ENCODE measurements around the gene BCL2.

BCL2 gene

GRCh38 chr18:63135101-63135500 is 184.5 kb downstream of the BCL2 start:
- DNase-seq = no peak

- no peak for DNase-seq
Measured at GRCh38 chr18:63132819-63133200, 186.8 kb downstream of the BCL2 start.

- no peak for DNase-seq
Measured at GRCh38 chr18:63131959-63132818, 187.4 kb downstream of the BCL2 start.

GRCh38 chr18:63131106-63131958 is 188.2 kb downstream of the BCL2 start:
- DNase-seq = peak; percentile 53

GRCh38 chr18:63130176-63130575 is 189.4 kb downstream of the BCL2 start:
- DNase-seq = no peak

- DNase-seq = no peak
Measured at GRCh38 chr18:63128237-63128974, 191.2 kb downstream of the BCL2 start.

- no peak for DNase-seq
Measured at GRCh38 chr18:63126134-63127069, 193.2 kb downstream of the BCL2 start.

GRCh38 chr18:63120620-63121019 is 198.9 kb downstream of the BCL2 start:
- no peak for DNase-seq

- peak; percentile 33 for DNase-seq
Measured at GRCh38 chr18:63119647-63120046, 199.9 kb downstream of the BCL2 start.

- no peak for DNase-seq
Measured at GRCh38 chr18:63113899-63114565, 205.5 kb downstream of the BCL2 start.

GRCh38 chr18:63112706-63113105 is 206.9 kb downstream of the BCL2 start:
- no peak for DNase-seq

GRCh38 chr18:63111671-63112402 is 207.7 kb downstream of the BCL2 start:
- no peak for DNase-seq

GRCh38 chr18:63109802-63110201 is 209.8 kb downstream of the BCL2 start:
- DNase-seq = no peak

GRCh38 chr18:63109022-63109421 is 210.5 kb downstream of the BCL2 start:
- DNase-seq = no peak

GRCh38 chr18:63107931-63108330 is 211.6 kb downstream of the BCL2 start:
- no peak for DNase-seq

GRCh38 chr18:63107171-63107845 is 212.3 kb downstream of the BCL2 start:
- DNase-seq = no peak

GRCh38 chr18:63106727-63107126 is 212.8 kb downstream of the BCL2 start:
- no peak for DNase-seq

- DNase-seq = no peak
Measured at GRCh38 chr18:63105636-63106316, 213.8 kb downstream of the BCL2 start.

- no peak for DNase-seq
Measured at GRCh38 chr18:63104868-63105267, 214.7 kb downstream of the BCL2 start.

All from NCI-H1694 treated with DMSO at 0.1 percent for 48 hours (cell line).